ENCODE measurements around the gene UMODL1. TPM values are rescaled to one million over a fixed set of nuclear protein-coding genes. Genes with fewer than 3 reads are reported as not detected.

The UMODL1 gene
- total and polyA plus RNA-seq, 2 of the 13 experiments (the other 11 are each of a cell fraction or from before 2014, with no cell fraction given): not detected

GRCh38 chr21:42095581-42095980 is 24.5 kb downstream of the UMODL1 start:
- no TSS peak for BruUV-seq (replicated peaks)
- in situ Hi-C loops (cut with HindIII; ENCODE audit: extremely low pct_ligation_motif_present, low pct_unique_long_range_greater_than_20kb) (no loop called here), intact Hi-C loops (cut with micrococcal nuclease; ENCODE audit: unreplicated experiment) (no loop called here)
- Histone ChIP-seq H3K4me1 (ENCODE audit: insufficient read depth, low read length) (peaks cover 6% of the 10 kb centered on the region; the same call in 1 of the 2 replicates), H3K9me3 (ENCODE audit: low read length) (peaks cover 12% of the 10 kb centered on the region), H3K79me2 (ENCODE audit: insufficient read depth, low read length) (no peaks in the 10 kb centered on the region), H4K20me1 (ENCODE audit: insufficient read depth, low read length) (no peaks in the 10 kb centered on the region), H2AFZ (ENCODE audit: low read length) (no peak overlapping the region), H3K27me3 (ENCODE audit: control insufficient read depth in 1 of 2, insufficient read depth in 2 of 2, low read length in 2 of 2) (peaks cover 0 to 23% of the 10 kb centered on the region in 2 experiments; a peak in 4 of 5 replicates), H3K9ac (ENCODE audit: insufficient read depth, low read depth, low read length) (no peak overlapping the region), H3K4me2 (ENCODE audit: low read depth, low read length) (no peak overlapping the region), H3K36me3 (replicated peaks in 1 of 2; ENCODE audit: control insufficient read depth in 1 of 2, insufficient read depth in 2 of 2, low read length in 2 of 2) (no peaks in the 10 kb centered on the region), H3K27ac (ENCODE audit: extremely low read length, insufficient read depth, low read length) (no peak overlapping the region), H3K4me3 (replicated peaks in 1 of 3; ENCODE audit: insufficient read depth in 1 of 3, low read depth in 2 of 3, low read length in 3 of 3) (no peak overlapping the region)
- no peak for DNase-seq (ENCODE audit: low spot score)
- ChIA-PET POLR2A (no interaction called here), CTCF (ENCODE audit: low intra/inter-chr PET ratio, low total read pairs) (no interaction called here)
- TF ChIP-seq ZNF629 (CRISPR knock-in tag; conservative IDR thresholded peaks at IDR 0.05) (peak; percentile 61), FOXK1 (CRISPR knock-in tag; IDR thresholded peaks at IDR 0.05; ENCODE audit: borderline replicate concordance, low read depth) (no peak)
- no peak for FAIRE-seq
- WGBS (ENCODE audit: low lambda C conversion rate): 61% methylated on average over 2 of the region's 2 CpGs
- no peak for ATAC-seq

- Histone ChIP-seq H3K4me3 (replicated peaks in 1 of 3; ENCODE audit: insufficient read depth in 1 of 3, low read depth in 2 of 3, low read length in 3 of 3) (no peak overlapping the region), H3K27me3 (ENCODE audit: control insufficient read depth in 1 of 2, insufficient read depth in 2 of 2, low read length in 2 of 2) (peaks cover 0 to 18% of the 10 kb centered on the region in 2 experiments; a peak in 4 of 5 replicates), H3K4me2 (ENCODE audit: low read depth, low read length) (no peak overlapping the region), H3K9me3 (ENCODE audit: low read length) (peaks cover 12% of the 10 kb centered on the region), H3K9ac (ENCODE audit: insufficient read depth, low read depth, low read length) (no peak overlapping the region), H2AFZ (ENCODE audit: low read length) (no peak overlapping the region), H4K20me1 (ENCODE audit: insufficient read depth, low read length) (no peaks in the 10 kb centered on the region), H3K79me2 (ENCODE audit: insufficient read depth, low read length) (no peaks in the 10 kb centered on the region), H3K4me1 (ENCODE audit: insufficient read depth, low read length) (peaks cover 6% of the 10 kb centered on the region; the same call in 1 of the 2 replicates), H3K27ac (ENCODE audit: extremely low read length, insufficient read depth, low read length) (no peak overlapping the region), H3K36me3 (replicated peaks in 1 of 2; ENCODE audit: control insufficient read depth in 1 of 2, insufficient read depth in 2 of 2, low read length in 2 of 2) (no peaks in the 10 kb centered on the region)
- intact Hi-C loops (cut with micrococcal nuclease; ENCODE audit: unreplicated experiment): no loop called here
- ATAC-seq (no peak), FAIRE-seq (no peak), DNase-seq (ENCODE audit: low spot score) (no peak)
- 66% methylated on average over 10 of the region's 10 CpGs for WGBS (ENCODE audit: low lambda C conversion rate)
- BruUV-seq (replicated peaks): no TSS peak
- in situ Hi-C loops (cut with HindIII; ENCODE audit: extremely low pct_ligation_motif_present, low pct_unique_long_range_greater_than_20kb): no loop called here
- ChIA-PET CTCF (ENCODE audit: low intra/inter-chr PET ratio, low total read pairs) (no interaction called here), POLR2A (no interaction called here)
- TF ChIP-seq ZNF331 (CRISPR knock-in tag; IDR thresholded peaks at IDR 0.05) (no peak), ZNF564 (CRISPR knock-in tag; IDR thresholded peaks at IDR 0.05) (no peak), ZNF20 (CRISPR knock-in tag; IDR thresholded peaks at IDR 0.05) (no peak), IRF1 (CRISPR knock-in tag; IDR thresholded peaks at IDR 0.05; ENCODE audit: low read depth) (no peak), WIZ (CRISPR knock-in tag; IDR thresholded peaks at IDR 0.05) (no peak), CBX5 (CRISPR knock-in tag; IDR thresholded peaks at IDR 0.05; ENCODE audit: borderline replicate concordance) (no peak), GATAD2A (CRISPR knock-in tag; IDR thresholded peaks at IDR 0.05) (no peak), ZMYM2 (CRISPR knock-in tag; IDR thresholded peaks at IDR 0.05) (no peak), KAT8 (CRISPR knock-in tag; IDR thresholded peaks at IDR 0.05) (no peak), MLLT10 (CRISPR knock-in tag; IDR thresholded peaks at IDR 0.05) (no peak), MBNL3 (CRISPR knock-in tag; conservative IDR thresholded peaks at IDR 0.05) (no peak), SNRNP70 (IDR thresholded peaks at IDR 0.05; ENCODE audit: low read depth, low read length) (no peak), ATF5 (CRISPR knock-in tag; IDR thresholded peaks at IDR 0.05; ENCODE audit: low read depth) (no peak), FOSL1 (CRISPR knock-in tag; IDR thresholded peaks at IDR 0.05; ENCODE audit: borderline replicate concordance) (no peak), GABPB1 (CRISPR knock-in tag; IDR thresholded peaks at IDR 0.05) (no peak), NONO (IDR thresholded peaks at IDR 0.05) (no peak), NONO (CRISPR knock-in tag; conservative IDR thresholded peaks at IDR 0.05) (no peak), CC2D1A (CRISPR knock-in tag; IDR thresholded peaks at IDR 0.05) (no peak)
Measured at GRCh38 chr21:42096566-42096965, 25.4 kb downstream of the UMODL1 start.
